OCI-LY3 (cell line): ENCODE measurements around the gene IKZF2.

Experiments
- H2AFZ ChIP-seq: fragments of 200-600, 300-600 bp; shearing (Covaris generic); 2 replicates; pipeline ENCODE4 v1.6.0; 2014; ENCODE audit warnings: antibody characterized with exemption, low read depth, low read length
- H3K27ac ChIP-seq: fragments of 200-600, 300-600 bp; sonication (generic); 2 replicates; pipeline ENCODE4 v1.5.1; 2014; ENCODE audit warnings: mild to moderate bottlenecking, low read length, moderate library complexity, mixed read lengths
- H3K27me3 ChIP-seq: fragments of 200-600, 300-600 bp; sonication (generic); 2 replicates; pipeline ENCODE4 v1.6.1; 2014; ENCODE audit warnings: low read depth, low read length, mixed read lengths
- H3K36me3 ChIP-seq: fragments of 200-600, 300-600 bp; sonication (generic); replicated peaks from 2 replicates; pipeline ENCODE3; 2014; ENCODE audit warnings: low read depth, low read length, mixed read lengths
- H3K4me1 ChIP-seq: fragments of 300-600, 200-600 bp; sonication (generic); 2 replicates; pipeline ENCODE4 v1.6.1; 2014; ENCODE audit warnings: low read length, mixed read lengths
- H3K4me2 ChIP-seq: fragments of 200-600, 300-600 bp; sonication (generic); 2 replicates; pipeline ENCODE4 v1.6.1; 2014; ENCODE audit warnings: low read length, mixed read lengths
- H3K4me3 ChIP-seq: fragments of 300-600, 200-600 bp; sonication (generic); 2 replicates; pipeline ENCODE4 v1.5.1; 2014; ENCODE audit warnings: antibody characterized with exemption, mild to moderate bottlenecking, low read length, moderate library complexity
- H3K79me2 ChIP-seq: fragments of 300-600, 200-600 bp; shearing (Covaris generic); 2 replicates; pipeline ENCODE4 v1.6.1; 2014; ENCODE audit warnings: mild to moderate bottlenecking, low read length, mixed read lengths
- H3K9ac ChIP-seq: fragments of 300-600, 200-600 bp; shearing (Covaris generic); 2 replicates; pipeline ENCODE4 v1.6.0; 2014; ENCODE audit warnings: mild to moderate bottlenecking, low read length, moderate library complexity
- H3K9me3 ChIP-seq: fragments of 200-600, 300-600 bp; shearing (Covaris generic); 2 replicates; pipeline ENCODE4 v1.6.1; 2014; ENCODE audit warnings: low read length, mixed read lengths; ENCODE audit not compliant: insufficient read depth
- H4K20me1 ChIP-seq: fragments of 200-600, 300-600 bp; sonication (generic); 2 replicates; pipeline ENCODE4 v1.6.1; 2016; ENCODE audit warnings: low read length, mixed read lengths; ENCODE audit not compliant: insufficient read depth
- CTCF ChIP-seq: fragments of 200-600, 300-600 bp; sonication (generic); IDR thresholded peaks from 2 replicates; pipeline ENCODE4 v1.5.1; 2014; ENCODE audit warnings: antibody characterized with exemption, low read length, low read depth
- EZH2phosphoT487 ChIP-seq: fragments of 200-600 bp; shearing (Covaris generic); IDR thresholded peaks from 2 replicates; pipeline ENCODE4 v1.6.1; 2018; ENCODE audit warnings: antibody characterized with exemption, mixed run types, low read depth

IKZF2 gene

GRCh38 chr2:213151437-213152064 is at the start of gene IKZF2:
IKZF2 (minus strand) TSS chr2:213151612; CDS start chr2:213148629, 2,983 bp downstream.
- no peaks in the 10 kb centered on the region for H4K20me1 ChIP-seq
- H3K9ac ChIP-seq, result peak within 1 kb of the TSS; percentile 67
- H3K36me3 ChIP-seq, result no peaks in the 10 kb centered on the region
- peak within 1 kb of the TSS; percentile 20; the same call in 1 of the 2 replicates for H3K27ac ChIP-seq
- H3K9me3 ChIP-seq, result no peaks in the 10 kb centered on the region
- TF ChIP-seq EZH2phosphoT487 (no peak), CTCF (no peak)
- H2AFZ ChIP-seq, result peak within 1 kb of the TSS; percentile 97
- 0 out of 2 replicates have a peak, but pooled peaks cover 5% of the 10 kb centered on the region for H3K27me3 ChIP-seq
- peaks cover 4% of the 10 kb centered on the region for H3K4me1 ChIP-seq
- peak within 1 kb of the TSS; percentile 89 for H3K4me3 ChIP-seq
- H3K79me2 ChIP-seq, result no peaks in the 10 kb centered on the region
- peak within 1 kb of the TSS; percentile 95 for H3K4me2 ChIP-seq

GRCh38 chr2:213199871-213200270 is 48.5 kb upstream of the IKZF2 start:
- H3K9me3 ChIP-seq, result no peaks in the 10 kb centered on the region
- no peaks in the 10 kb centered on the region for H3K36me3 ChIP-seq
- no peak overlapping the region for H3K27ac ChIP-seq

GRCh38 chr2:213189001-213189899 is 37.8 kb upstream of the IKZF2 start:
- Histone ChIP-seq H3K27me3 (no peaks in the 10 kb centered on the region), H3K9ac (no peak overlapping the region), H3K4me2 (peak overlapping the region; percentile 96), H3K79me2 (no peaks in the 10 kb centered on the region), H4K20me1 (no peaks in the 10 kb centered on the region), H3K36me3 (no peaks in the 10 kb centered on the region), H3K27ac (no peak overlapping the region), H2AFZ (peak overlapping the region; percentile 92), H3K9me3 (no peaks in the 10 kb centered on the region), H3K4me1 (peaks cover 33% of the 10 kb centered on the region), H3K4me3 (peak overlapping the region; percentile 72)
- TF ChIP-seq CTCF, result no peak

More at GRCh38 chr2:213199871-213200270, 48.5 kb upstream of the IKZF2 start:
- H3K27me3 ChIP-seq, result no peaks in the 10 kb centered on the region
- no peak overlapping the region for H3K4me3 ChIP-seq
- H3K9ac ChIP-seq, result no peak overlapping the region
- no peak overlapping the region for H2AFZ ChIP-seq
- H3K4me1 ChIP-seq, result no peaks in the 10 kb centered on the region
- TF ChIP-seq CTCF, result no peak
- TF ChIP-seq EZH2phosphoT487, result no peak
- H3K4me2 ChIP-seq, result no peak overlapping the region
- H4K20me1 ChIP-seq, result no peaks in the 10 kb centered on the region
- H3K79me2 ChIP-seq, result no peaks in the 10 kb centered on the region

GRCh38 chr2:213188533-213188867 is 37.1 kb upstream of the IKZF2 start:
- H4K20me1 ChIP-seq, result no peaks in the 10 kb centered on the region
- H3K9me3 ChIP-seq, result no peaks in the 10 kb centered on the region
- TF ChIP-seq CTCF (no peak), EZH2phosphoT487 (no peak)
- no peaks in the 10 kb centered on the region for H3K27me3 ChIP-seq
- H3K27ac ChIP-seq, result no peak overlapping the region
- H3K36me3 ChIP-seq, result no peaks in the 10 kb centered on the region
- H3K9ac ChIP-seq, result no peak overlapping the region
- H3K4me2 ChIP-seq, result no peak overlapping the region
- H2AFZ ChIP-seq, result no peak overlapping the region
- no peaks in the 10 kb centered on the region for H3K79me2 ChIP-seq
- no peak overlapping the region for H3K4me3 ChIP-seq
- H3K4me1 ChIP-seq, result peaks cover 33% of the 10 kb centered on the region
